Activated gamma-delta T cell treated with Interleukin-2 at 50 U/mL for 16 hours (primary cell): Measurements from ENCODE around the gene PPP2R3B.
"Not testable (repeated sequence)": the region's sequence is repeated elsewhere in the genome, so short reads cannot be mapped to it uniquely, and the experiment has no call there.

Source experiments
- DNase-seq: peaks from one replicate; pipeline ENCODE4 v3.0.0-alpha.2; 2020

The PPP2R3B gene

DNA sequence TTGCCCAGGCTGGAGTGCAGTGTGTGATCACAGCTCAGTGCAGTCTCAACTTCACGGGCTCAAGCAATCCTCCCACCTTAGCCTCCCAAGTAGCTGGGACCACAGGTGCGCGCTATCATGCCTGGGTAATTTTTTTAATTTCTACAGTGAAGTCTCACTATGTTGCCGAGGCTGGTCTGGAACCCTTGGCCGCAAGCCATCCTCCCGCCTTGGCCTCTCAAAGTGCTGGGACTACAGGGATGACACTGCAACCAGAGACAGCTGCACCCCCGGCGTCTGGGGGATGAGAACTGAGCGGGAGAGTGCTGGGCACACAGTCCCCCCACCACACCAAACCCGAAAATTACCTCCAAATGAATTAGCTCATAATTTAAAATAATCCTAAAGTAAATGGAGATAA, 35.0 kb downstream of the PPP2R3B start:
- DNase-seq, result no peak

DNA sequence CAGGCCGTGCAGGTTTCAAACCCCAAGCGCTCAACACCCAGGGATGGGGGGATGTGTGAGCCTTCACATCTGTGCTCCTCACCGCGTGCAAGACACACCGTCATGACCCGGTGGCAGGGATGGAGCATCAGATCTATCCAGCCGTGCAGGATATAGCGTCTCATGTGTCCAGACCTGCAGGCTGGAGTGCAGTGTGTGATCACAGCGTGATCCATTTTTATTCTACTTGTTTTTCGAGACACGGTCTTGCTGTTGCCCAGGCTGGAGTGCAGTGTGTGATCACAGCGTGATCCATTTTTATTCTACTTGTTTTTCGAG, 35.4 kb downstream of the PPP2R3B start:
- not testable (repeated sequence) for DNase-seq

- DNase-seq, result no peak
Observed at GRCh38 chrX:350534-351323, 36.0 kb downstream of the PPP2R3B start.

DNA sequence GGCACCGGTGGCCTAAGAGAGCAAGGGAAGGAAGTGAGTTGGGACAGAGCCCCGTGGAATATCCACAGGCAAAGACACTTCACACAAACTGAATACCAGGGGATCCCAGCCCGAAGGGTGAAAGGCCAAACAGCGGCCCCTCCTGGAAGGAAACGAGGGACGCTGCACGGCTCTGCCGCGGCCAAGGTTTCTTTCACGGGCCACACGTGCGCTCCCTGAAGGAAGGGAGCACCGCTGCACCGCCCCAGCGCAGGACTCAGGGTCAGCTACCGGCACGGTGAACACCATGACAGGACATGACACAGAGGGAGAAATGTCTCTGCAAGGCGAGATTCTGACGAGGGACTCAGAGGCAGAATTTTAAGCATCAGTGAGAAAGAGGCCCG, 36.6 kb downstream of the PPP2R3B start:
- DNase-seq, result no peak

- DNase-seq, result no peak
Observed at GRCh38 chrX:349702-350101, 37.0 kb downstream of the PPP2R3B start.

DNA sequence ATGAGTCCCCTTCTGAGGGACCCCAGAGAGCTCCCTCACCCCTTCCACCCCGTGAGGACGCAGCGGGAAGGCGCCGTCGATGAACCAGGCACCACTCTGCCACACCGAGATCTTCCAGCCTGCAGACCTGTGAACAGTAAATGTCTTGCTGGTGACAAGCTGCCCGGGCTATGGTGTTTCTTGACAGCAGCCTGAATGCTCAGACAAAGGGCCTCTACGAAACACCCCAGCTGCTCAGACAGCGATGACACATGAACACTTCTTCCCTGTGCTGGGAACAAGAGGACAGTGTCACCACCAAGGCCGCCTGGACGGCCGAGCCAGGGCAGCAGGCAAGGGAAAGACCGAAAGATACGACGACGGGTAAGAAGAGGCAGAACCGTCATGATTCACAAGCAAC, 37.5 kb downstream of the PPP2R3B start:
- DNase-seq, result no peak

DNA sequence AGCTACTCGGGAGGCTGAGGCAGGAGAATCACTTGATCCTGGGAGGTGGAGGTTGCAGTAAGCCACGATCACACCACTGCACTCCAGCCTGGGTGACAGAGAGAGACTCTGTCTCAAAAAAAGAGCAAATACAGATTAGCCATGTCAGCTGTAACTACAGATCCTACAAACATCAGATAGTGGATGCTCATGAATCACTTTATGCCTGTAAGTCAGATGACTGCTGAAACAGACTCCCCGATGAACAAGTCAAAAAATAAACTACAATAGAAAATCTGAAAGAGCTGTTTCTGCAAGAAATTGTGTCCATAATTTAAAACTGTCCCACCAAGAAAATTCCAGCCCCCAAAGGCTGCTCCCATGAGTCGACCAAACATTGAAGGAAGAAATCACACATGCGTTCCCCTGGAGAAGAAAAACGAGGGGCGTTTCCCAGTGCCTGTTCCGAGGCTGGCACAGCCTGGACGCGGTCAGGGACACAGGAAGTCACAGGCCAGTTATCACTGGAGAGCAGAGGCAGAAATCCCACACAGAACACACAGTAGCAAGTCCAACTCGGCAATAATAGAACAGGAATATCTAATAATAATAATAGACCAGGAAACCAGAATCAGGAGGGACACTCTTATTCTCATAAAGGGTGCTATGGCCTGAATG, 38.1 kb downstream of the PPP2R3B start:
- no peak for DNase-seq

- DNase-seq, result no peak
Observed at GRCh38 chrX:347351-348117, 39.2 kb downstream of the PPP2R3B start.

DNA sequence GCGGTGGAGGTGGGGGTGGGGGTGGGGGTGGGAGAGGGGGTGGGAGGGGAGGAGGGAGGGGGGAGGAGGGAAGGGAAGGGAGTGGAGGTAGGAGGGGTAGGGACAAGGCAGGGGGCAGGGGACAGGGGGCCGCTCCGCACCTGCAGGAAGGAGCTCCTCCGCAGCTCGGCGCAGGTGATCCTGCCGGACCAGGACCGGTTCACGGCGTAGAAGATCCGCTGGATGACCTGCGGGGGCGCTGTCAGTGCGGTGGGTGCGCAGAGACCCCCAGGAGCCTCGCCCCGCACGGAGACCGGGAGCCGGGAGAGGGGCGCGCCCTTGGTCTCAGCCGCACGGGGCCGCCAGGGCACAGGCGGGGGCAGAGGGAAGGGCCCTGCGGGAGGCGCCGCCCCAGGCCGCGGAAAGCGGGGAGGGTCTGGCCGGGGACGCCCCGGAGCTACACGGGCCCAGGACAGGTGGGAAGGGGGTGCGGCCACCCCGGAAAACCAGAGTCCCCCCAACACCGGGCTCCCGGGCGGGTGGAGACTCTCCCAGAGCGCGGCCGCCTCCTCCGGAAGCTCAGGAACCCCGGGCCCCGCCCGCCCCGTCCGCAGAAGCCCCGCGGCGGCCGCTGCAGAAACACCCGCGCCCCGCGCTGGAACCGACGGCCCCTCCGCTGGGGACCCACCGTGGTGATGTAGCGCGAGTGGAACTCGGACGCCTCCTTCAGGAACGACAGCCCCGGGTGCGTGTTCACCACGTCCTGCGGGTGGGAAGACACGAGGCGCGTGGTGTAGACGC, 40.5 kb downstream of the PPP2R3B start:
- DNase-seq, result no peak

DNA sequence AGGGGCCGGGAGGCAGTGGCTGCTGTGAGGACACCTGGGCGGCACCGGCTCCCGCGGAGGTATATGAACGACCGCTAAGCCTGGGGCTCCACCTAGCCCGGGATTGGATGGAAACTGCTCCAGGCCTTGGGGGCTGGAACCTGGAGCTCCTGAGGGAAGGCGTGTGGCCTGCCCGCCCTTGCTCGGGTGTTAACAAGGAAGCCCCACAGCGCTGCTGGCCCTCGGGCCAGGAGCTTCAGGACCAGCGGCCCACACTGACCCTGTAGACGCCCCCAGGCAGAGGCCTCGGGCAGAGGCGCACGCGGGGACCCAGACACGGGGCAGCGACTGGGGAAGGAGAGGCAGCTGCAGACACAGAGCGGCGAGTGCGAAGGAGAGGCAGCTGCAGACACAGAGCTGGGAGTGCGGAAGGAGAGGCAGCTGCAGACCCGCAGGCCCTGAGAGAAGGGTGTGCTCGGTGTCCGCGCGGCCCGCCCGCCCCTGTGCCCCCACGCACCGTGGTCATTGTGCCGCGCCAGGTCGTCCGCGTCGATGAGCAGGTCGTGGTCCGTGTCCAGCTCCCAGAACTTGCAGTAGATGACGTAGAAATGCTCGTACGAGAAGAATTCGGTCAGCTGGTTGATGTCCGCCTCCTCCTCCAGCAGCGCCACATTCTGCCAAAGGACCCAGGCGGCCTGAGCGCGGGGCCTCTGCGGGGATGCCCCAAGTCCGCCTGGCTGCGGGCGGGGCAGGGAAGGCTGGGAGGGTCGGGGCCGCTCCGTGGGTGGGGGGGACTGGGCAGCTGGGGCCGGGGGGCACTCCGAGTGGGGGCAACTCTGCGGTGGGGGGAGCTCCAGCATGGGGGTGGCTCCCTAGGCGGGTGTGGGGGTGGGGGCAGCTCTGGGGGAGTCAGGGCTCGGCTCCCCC, 41.4 kb downstream of the PPP2R3B start:
- no peak for DNase-seq

- DNase-seq, result no peak
Observed at GRCh38 chrX:344371-344901, 42.3 kb downstream of the PPP2R3B start.

GRCh38 chrX:341541-342101, 45.1 kb downstream of the PPP2R3B start:
- no peak for DNase-seq

GRCh38 chrX:340641-341423, 45.9 kb downstream of the PPP2R3B start:
- no peak for DNase-seq

GRCh38 chrX:340121-340520, 46.6 kb downstream of the PPP2R3B start:
- DNase-seq, result no peak

DNA sequence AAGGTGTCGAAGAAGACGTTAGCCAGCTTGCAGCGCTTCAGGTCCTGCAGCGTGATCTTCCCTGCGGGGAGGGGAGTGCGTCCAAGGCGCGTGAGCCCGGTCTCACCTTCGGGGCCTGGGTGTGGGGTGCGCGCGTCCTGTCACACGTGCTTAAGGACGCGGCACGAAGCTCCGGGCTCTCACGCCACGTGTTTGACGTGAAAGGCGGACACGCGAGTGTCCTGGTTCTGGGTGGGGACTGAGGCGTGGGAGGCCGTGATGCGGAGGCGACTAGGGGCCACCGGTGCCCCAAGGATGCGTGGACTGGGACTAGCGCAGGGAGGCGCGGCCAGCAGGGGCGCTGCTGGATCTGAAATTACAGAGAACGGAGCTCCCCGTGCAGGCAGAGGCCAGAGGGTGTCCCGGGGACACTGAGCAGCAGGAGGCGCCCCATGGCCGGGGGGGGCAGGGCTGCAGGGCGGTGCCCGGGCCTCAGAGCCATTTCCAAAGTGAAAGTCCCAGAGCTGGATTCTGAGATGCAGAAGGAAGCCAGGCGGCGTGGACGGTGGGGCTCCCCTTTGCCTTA, 47.8 kb downstream of the PPP2R3B start:
- no peak for DNase-seq

DNA sequence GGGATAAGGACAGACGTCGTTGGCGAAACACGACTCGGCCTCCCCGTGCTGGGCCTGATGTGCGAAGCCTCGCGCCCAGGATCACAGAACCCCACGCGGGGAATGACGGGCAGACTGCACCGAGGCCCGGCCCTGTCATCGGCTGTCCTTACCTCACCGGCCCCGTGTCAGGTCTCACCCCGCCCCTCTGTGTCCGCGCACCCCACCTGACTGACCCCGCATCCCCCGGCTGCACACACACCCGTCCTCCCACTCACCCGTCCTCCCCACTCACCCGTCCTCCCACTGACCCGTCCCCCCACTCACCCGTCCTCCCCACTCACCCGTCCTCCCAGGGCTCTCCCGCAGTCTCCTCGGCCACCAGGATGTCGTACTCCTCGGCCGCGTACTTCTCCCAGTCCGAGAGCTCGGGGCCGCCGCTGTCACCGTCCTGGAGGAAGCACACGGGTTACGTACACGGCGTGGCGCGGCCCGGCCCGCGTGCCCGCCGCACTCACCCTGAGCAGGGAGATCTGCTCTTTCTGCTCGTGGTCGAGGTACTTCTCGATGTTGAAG, 48.3 kb downstream of the PPP2R3B start:
- DNase-seq, result no peak

DNA sequence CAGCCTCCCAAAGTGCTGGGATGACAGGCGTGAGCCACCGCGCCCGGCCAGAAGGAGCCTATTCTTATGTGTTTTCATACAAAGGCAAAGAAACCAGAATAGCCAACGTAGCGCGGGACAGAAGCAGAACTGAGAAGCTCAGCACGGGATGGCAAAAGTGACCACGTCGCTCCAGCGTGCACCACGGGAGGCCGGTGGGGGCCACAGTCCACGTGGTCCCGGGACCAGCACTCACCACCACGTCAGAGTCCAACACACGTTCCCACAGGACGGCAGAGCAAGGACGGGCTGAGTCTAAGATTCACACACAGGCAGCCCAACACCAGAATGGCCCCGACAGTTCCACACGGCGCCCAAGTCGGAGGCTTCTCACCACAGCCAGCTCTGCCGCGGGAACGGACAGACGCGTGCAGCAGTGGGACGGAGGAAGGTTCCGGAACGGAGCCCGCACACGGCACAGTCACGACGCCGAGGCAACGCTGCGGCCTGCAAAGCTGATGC, 49.3 kb downstream of the PPP2R3B start:
- DNase-seq, result no peak

DNA sequence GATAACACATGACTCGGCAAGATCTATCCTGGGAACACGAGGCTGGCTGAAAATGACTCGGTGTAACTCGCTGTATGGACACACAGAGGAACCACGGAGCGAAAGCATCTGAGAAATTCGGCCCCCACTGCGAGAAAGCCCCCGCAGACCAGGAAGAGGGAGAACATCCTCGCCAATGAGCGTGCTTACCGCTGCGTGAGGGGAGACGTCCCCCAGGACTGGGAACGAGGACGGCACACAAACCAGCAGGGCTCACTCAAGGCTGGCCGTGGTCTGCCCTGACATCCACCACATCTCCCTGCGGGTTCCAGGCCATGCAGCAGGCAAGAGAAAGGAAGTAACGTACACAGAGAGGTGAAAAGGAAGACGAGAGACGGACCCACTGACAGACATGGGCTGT, 50.5 kb downstream of the PPP2R3B start:
- no peak for DNase-seq

- no peak for DNase-seq
Observed at GRCh38 chrX:335758-336155, 51.0 kb downstream of the PPP2R3B start.
